NT2/D1 (cell line): ENCODE results near the gene CDKN1A.

Source experiments
- SUZ12 ChIP-seq: IDR thresholded peaks from 2 replicates; pipeline ENCODE4 v1.6.1; 2011; ENCODE audit not compliant: insufficient read length, insufficient read depth; ENCODE audit errors: extremely low read depth
- ZNF274 ChIP-seq: IDR thresholded peaks from 2 replicates; pipeline ENCODE4 v1.6.1; 2011; ENCODE audit warnings: mild to moderate bottlenecking, low read depth, low read length

GRCh38 chr6:36685926-36686667, 7.6 kb downstream of the CDKN1A start:
- TF ChIP-seq ZNF274 (no peak), SUZ12 (no peak)
